GM13977 (cell line): ENCODE results near the gene CNGB1.

Source experiments
- DNase-seq: peaks from one replicate; pipeline ENCODE4 v3.0.0; 2012; ENCODE audit warnings: low spot score
- CTCF ChIP-seq: IDR thresholded peaks from 2 replicates; pipeline ENCODE4 v1.5.1; 2012; ENCODE audit warnings: mild to moderate bottlenecking, control low read depth; ENCODE audit not compliant: insufficient read depth; ENCODE audit errors: extremely low read depth, missing control alignments
- in situ Hi-C: fragments of 300-500 bp; cut with MboI; formaldehyde crosslinking; loops from one replicate; pipeline ENCODE4 v1.12.0; 2022; ENCODE audit warnings: low sequenced_read_pairs, low pct_unique_long_range_greater_than_20kb, mixed read lengths, inconsistent platforms; ENCODE audit not compliant: unreplicated experiment

The CNGB1 gene

GRCh38 chr16:57871456-57871855 is 99.5 kb downstream of the CNGB1 start:
- DNase-seq: no peak
- TF ChIP-seq CTCF: no peak
- in situ Hi-C loops: no loop called here

- in situ Hi-C loops: no loop called here
- no peak for TF ChIP-seq CTCF
- no peak for DNase-seq
These were observed 100.0 kb downstream of the CNGB1 start for GRCh38 chr16:57870753-57871454.

DNA sequence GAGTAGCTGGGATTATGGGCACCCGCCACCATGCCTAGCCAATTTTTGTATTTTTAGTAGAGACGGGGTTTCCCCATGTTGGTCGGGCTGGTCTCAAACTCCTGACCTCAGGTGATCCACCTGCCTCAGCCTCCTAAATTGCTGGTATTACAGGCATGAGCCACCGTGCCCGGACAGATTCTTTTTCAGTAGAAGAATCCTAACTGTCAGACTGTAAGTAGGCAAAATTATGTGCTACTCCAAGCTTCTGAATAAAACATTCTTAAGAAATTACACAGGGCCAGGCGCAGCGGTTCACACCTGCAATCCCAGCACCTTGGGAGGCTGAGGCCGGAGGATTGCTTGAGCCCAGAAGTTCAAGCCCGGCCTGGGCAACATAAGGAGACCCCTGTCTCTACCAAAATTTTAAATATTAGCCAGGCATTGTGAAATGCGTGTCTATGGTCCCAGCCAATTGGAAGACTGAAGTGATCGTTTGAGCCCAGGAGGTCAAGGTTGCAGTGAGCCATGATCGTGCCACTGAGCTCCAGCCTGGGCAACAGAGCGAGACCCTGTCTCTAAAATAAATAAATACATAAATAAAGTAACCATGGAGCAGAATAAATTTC is 101.9 kb downstream of the CNGB1 start:
- TF ChIP-seq CTCF: no peak
- in situ Hi-C loops: no loop called here
- DNase-seq: no peak

- no peak for TF ChIP-seq CTCF
- no peak for DNase-seq
- in situ Hi-C loops: no loop called here
These were observed 103.8 kb downstream of the CNGB1 start for GRCh38 chr16:57867000-57867561.

DNA sequence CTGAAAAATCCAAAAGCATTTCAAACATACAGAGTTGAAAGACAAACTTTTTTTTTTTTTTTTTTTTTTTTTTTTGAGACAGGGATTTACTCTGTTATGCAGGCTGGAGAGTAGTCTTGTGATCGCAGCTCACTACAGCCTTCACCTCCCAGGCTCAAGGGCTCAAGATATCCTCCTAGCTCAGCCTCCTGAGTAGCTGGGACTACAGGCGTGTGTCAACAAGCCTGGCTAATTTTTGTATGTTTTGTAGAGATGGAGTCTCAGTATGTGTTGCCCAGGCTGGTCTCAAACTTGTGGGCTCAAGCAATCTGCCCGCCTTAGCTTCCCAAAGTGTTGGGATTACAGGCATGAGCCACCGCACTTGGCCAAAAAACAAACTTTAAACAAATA is 104.4 kb downstream of the CNGB1 start:
- in situ Hi-C loops: no loop called here
- TF ChIP-seq CTCF: no peak

GRCh38 chr16:57865746-57866528 is 105.0 kb downstream of the CNGB1 start:
- in situ Hi-C loops: no loop called here
- TF ChIP-seq CTCF: no peak

More for the DNA sequence above, 104.4 kb downstream of the CNGB1 start:
- DNase-seq: no peak

More at GRCh38 chr16:57865746-57866528, 105.0 kb downstream of the CNGB1 start:
- no peak for DNase-seq
